Naive thymus-derived CD4-positive, alpha-beta T cell (primary cell): Measurements from ENCODE around the gene ACSS3. TPM values are rescaled to one million over a fixed set of nuclear protein-coding genes. Genes with fewer than 3 reads are reported as not detected.

ENCODE experiments used
- ATAC-seq: fragments of 150-1000 bp; cut with Tn5 transposase; 2 replicates; pipeline ENCODE4 v1.10.0; 2021; ENCODE audit warnings: mild to moderate bottlenecking, moderate library complexity
- CTCF ChIA-PET: fragments of 350-600 bp; sonication (Branson Sonifier 250); formaldehyde crosslinking; loops from one replicate; lab custom pipeline; 2021; ENCODE audit warnings: antibody characterized with exemption; lab: Charles Lee
- POLR2A ChIA-PET: fragments of 350-600 bp; sonication (Branson Sonifier 250); formaldehyde crosslinking; loops from one replicate; lab custom pipeline; 2021; ENCODE audit warnings: antibody characterized with exemption, inconsistent platforms; lab: Charles Lee
- DNase-seq, 9 donors: peaks; one replicate each; pipeline versions ENCODE4 v3.0.0 to v3.0.0-alpha.2; 2020 to 2022; ENCODE audit warnings: mixed read lengths in 1 of 9
- H3K27ac ChIP-seq: one replicate; pipeline ENCODE4 v1.7.0; 2013; ENCODE audit warnings: mild to moderate bottlenecking, low read depth, low read length, moderate library complexity
- H3K27me3 ChIP-seq, 2 donors: one replicate each; pipeline ENCODE4 v1.7.0; 2013; ENCODE audit warnings: low read length in 2 of 2, mild to moderate bottlenecking in 2 of 2, moderate library complexity in 2 of 2; ENCODE audit not compliant: control insufficient read depth in 2 of 2, insufficient read depth in 2 of 2
- H3K36me3 ChIP-seq, 3 experiments: 1 replicate in 2 of 3; 2 replicates in 1 of 3; pipeline ENCODE4 v1.7.0; 2013; ENCODE audit warnings: low read length in 3 of 3, mild to moderate bottlenecking in 3 of 3, moderate library complexity in 1 of 3; ENCODE audit not compliant: insufficient read depth in 3 of 3, control insufficient read depth in 2 of 3
- H3K4me1 ChIP-seq, 2 donors: one replicate each; pipeline ENCODE4 v1.7.0; 2013; ENCODE audit warnings: low read length in 2 of 2, mild to moderate bottlenecking in 2 of 2, moderate library complexity in 1 of 2; ENCODE audit not compliant: control insufficient read depth in 2 of 2, insufficient read depth in 2 of 2
- H3K4me3 ChIP-seq: 2 replicates; pipeline ENCODE4 v1.7.0; 2013; ENCODE audit warnings: mild to moderate bottlenecking, low read length
- H3K9me3 ChIP-seq, 3 experiments: 1 replicate in 2 of 3; 2 replicates in 1 of 3; pipeline ENCODE4 v1.7.0; 2013; ENCODE audit warnings: low read length in 3 of 3; ENCODE audit not compliant: control insufficient read depth in 2 of 3
- H3K27ac Mint-ChIP-seq, 9 donors: one replicate each; pipeline ENCODE4 v1.8.0; 2020 to 2022; ENCODE audit warnings: mixed read lengths in 9 of 9, mild to moderate bottlenecking in 8 of 9, moderate library complexity in 5 of 9, inconsistent platforms in 2 of 9
- H3K27me3 Mint-ChIP-seq, 5 donors: one replicate each; pipeline ENCODE4 v1.8.0; 2021 to 2022; ENCODE audit warnings: mixed read lengths in 5 of 5, mild to moderate bottlenecking in 1 of 5
- H3K36me3 Mint-ChIP-seq, 5 donors: one replicate each; pipeline ENCODE4 v1.8.0; 2020 to 2022; ENCODE audit warnings: mixed read lengths in 5 of 5, mild to moderate bottlenecking in 3 of 5, inconsistent platforms in 1 of 5
- H3K4me1 Mint-ChIP-seq, 7 donors: one replicate each; pipeline ENCODE4 v1.8.0; 2020 to 2022; ENCODE audit warnings: mixed read lengths in 7 of 7, mild to moderate bottlenecking in 3 of 7, inconsistent platforms in 1 of 7
- H3K4me3 Mint-ChIP-seq, 10 donors: one replicate each; pipeline ENCODE4 v1.8.0; 2020 to 2022; ENCODE audit warnings: mild to moderate bottlenecking in 10 of 10, mixed read lengths in 10 of 10, moderate library complexity in 6 of 10, inconsistent platforms in 2 of 10
- H3K9me3 Mint-ChIP-seq, 11 donors: one replicate each; pipeline ENCODE4 v1.8.0; 2020 to 2022; ENCODE audit warnings: mixed read lengths in 11 of 11, mild to moderate bottlenecking in 4 of 11, inconsistent platforms in 1 of 11, moderate library complexity in 1 of 11
- intact Hi-C, 2 donors: fragments of 100-400 bp; cut with micrococcal nuclease; formaldehyde crosslinking; loops; one replicate each; pipeline ENCODE4 v1.15.1; 2023
- polyA plus RNA-seq, 2 donors: library from polyadenylated mRNA; unstranded; fragments of 300-500 nt; fragmentation: Illumina TruSeq; gene quantifications; one replicate each; pipeline ENCODE4 v1.2.3, GENCODE V29; 2021
- total RNA-seq, 6 experiments: library from RNA in 5 of 6; stranded (reverse) in 5 of 6; gene quantifications; 1 replicate in 5 of 6; 2 replicates in 1 of 6; pipeline ENCODE4 v1.2.3 and lab custom pipeline; 2021 to 2026

Gene ACSS3
- total and polyA plus RNA-seq, 7 experiments from 2014 or later = 0.49 TPM; not detected in 6

GRCh38 chr12:81212996-81213696 lies 135.3 kb downstream of the ACSS3 start:
- Histone ChIP-seq H3K9me3 (no peaks in the 10 kb centered on the region), H3K27ac (no peak overlapping the region), H3K36me3 (no peaks in the 10 kb centered on the region), H3K27me3 (no peaks in the 10 kb centered on the region), H3K4me1 (no peaks in the 10 kb centered on the region), H3K4me3 (no peak overlapping the region)
- Mint-ChIP-seq H3K27me3 (no peaks in the 10 kb centered on the region), H3K4me3 (no peak overlapping the region), H3K27ac (no peak overlapping the region), H3K9me3 (peaks cover 0 to 18% (median 0%) of the 10 kb centered on the region in 11 donors), H3K4me1 (no peaks in the 10 kb centered on the region), H3K36me3 (no peaks in the 10 kb centered on the region)
- ChIA-PET POLR2A (no interaction called here), CTCF (no interaction called here)
- intact Hi-C loops = no loop called here
- ATAC-seq = no peak
- DNase-seq = no peak

GRCh38 chr12:81216739-81217138 lies 138.9 kb downstream of the ACSS3 start:
- intact Hi-C loops = no loop called here
- ChIA-PET POLR2A (no interaction called here), CTCF (no interaction called here)
- ATAC-seq (no peak), DNase-seq (no peak)
- Histone ChIP-seq H3K4me1 (no peaks in the 10 kb centered on the region), H3K27ac (no peak overlapping the region), H3K9me3 (no peaks in the 10 kb centered on the region), H3K36me3 (no peaks in the 10 kb centered on the region), H3K27me3 (no peaks in the 10 kb centered on the region), H3K4me3 (no peak overlapping the region)
- no peaks in the 10 kb centered on the region for H3K4me1 Mint-ChIP-seq
- H3K9me3 Mint-ChIP-seq = peaks cover 0 to 12% (median 0%) of the 10 kb centered on the region in 11 donors
- H3K4me3 Mint-ChIP-seq = no peak overlapping the region
- no peak overlapping the region for H3K27ac Mint-ChIP-seq
- no peaks in the 10 kb centered on the region for H3K36me3 Mint-ChIP-seq
- H3K27me3 Mint-ChIP-seq = no peaks in the 10 kb centered on the region

- Mint-ChIP-seq H3K4me1 (no peaks in the 10 kb centered on the region), H3K27ac (no peak overlapping the region), H3K36me3 (no peaks in the 10 kb centered on the region), H3K9me3 (peaks cover 0 to 9% (median 0%) of the 10 kb centered on the region in 11 donors), H3K27me3 (no peaks in the 10 kb centered on the region), H3K4me3 (no peak overlapping the region)
- no peak overlapping the region for H3K27ac ChIP-seq
- POLR2A ChIA-PET = no interaction called here
- H3K9me3 ChIP-seq = no peaks in the 10 kb centered on the region
- no peaks in the 10 kb centered on the region for H3K27me3 ChIP-seq
- intact Hi-C loops = no loop called here
- CTCF ChIA-PET = no interaction called here
- no peak for DNase-seq
- H3K4me3 ChIP-seq = no peak overlapping the region
- H3K4me1 ChIP-seq = no peaks in the 10 kb centered on the region
- no peaks in the 10 kb centered on the region for H3K36me3 ChIP-seq
- ATAC-seq = no peak
Observed at GRCh38 chr12:81221681-81222080, 143.8 kb downstream of the ACSS3 start.

- H3K27ac ChIP-seq = no peak overlapping the region
- H3K27me3 ChIP-seq = no peaks in the 10 kb centered on the region
- H3K4me3 Mint-ChIP-seq = no peak overlapping the region
- H3K4me3 ChIP-seq = no peak overlapping the region
- no peaks in the 10 kb centered on the region for H3K36me3 Mint-ChIP-seq
- H3K9me3 ChIP-seq = no peaks in the 10 kb centered on the region
- no peaks in the 10 kb centered on the region for H3K4me1 Mint-ChIP-seq
- H3K36me3 ChIP-seq = no peaks in the 10 kb centered on the region
- no peak for ATAC-seq
- intact Hi-C loops = no loop called here
- no peak for DNase-seq
- CTCF ChIA-PET = no interaction called here
- no peak overlapping the region for H3K27ac Mint-ChIP-seq
- POLR2A ChIA-PET = no interaction called here
- no peaks in the 10 kb centered on the region for H3K27me3 Mint-ChIP-seq
- H3K9me3 Mint-ChIP-seq = peaks cover 0 to 12% (median 0%) of the 10 kb centered on the region in 11 donors
- H3K4me1 ChIP-seq = no peaks in the 10 kb centered on the region
Observed at GRCh38 chr12:81222846-81223592, 145.1 kb downstream of the ACSS3 start.

GRCh38 chr12:81224626-81225025 lies 146.7 kb downstream of the ACSS3 start:
- ChIA-PET POLR2A (interaction anchor here (0.6 kb wide), 1 partner anchor 466 kb away, joined by 5 read pairs; no protein-coding TSS in a partner anchor), CTCF (no interaction called here)
- H3K27me3 Mint-ChIP-seq = no peaks in the 10 kb centered on the region
- no peaks in the 10 kb centered on the region for H3K36me3 Mint-ChIP-seq
- H3K27ac Mint-ChIP-seq = no peak overlapping the region
- no peaks in the 10 kb centered on the region for H3K36me3 ChIP-seq
- no peaks in the 10 kb centered on the region for H3K27me3 ChIP-seq
- no peaks in the 10 kb centered on the region for H3K9me3 ChIP-seq
- ATAC-seq (no peak), DNase-seq (no peak)
- no peak overlapping the region for H3K4me3 ChIP-seq
- intact Hi-C loops = no loop called here
- H3K9me3 Mint-ChIP-seq = peaks cover 0 to 12% (median 0%) of the 10 kb centered on the region in 11 donors
- H3K4me3 Mint-ChIP-seq = no peak overlapping the region
- H3K27ac ChIP-seq = no peak overlapping the region
- H3K4me1 ChIP-seq = no peaks in the 10 kb centered on the region
- no peaks in the 10 kb centered on the region for H3K4me1 Mint-ChIP-seq

- Mint-ChIP-seq H3K27me3 (no peaks in the 10 kb centered on the region), H3K4me3 (no peak overlapping the region), H3K4me1 (no peaks in the 10 kb centered on the region), H3K9me3 (peaks cover 0 to 17% (median 0%) of the 10 kb centered on the region in 11 donors), H3K36me3 (no peaks in the 10 kb centered on the region), H3K27ac (no peak overlapping the region)
- no peak overlapping the region for H3K27ac ChIP-seq
- CTCF ChIA-PET = no interaction called here
- H3K27me3 ChIP-seq = no peaks in the 10 kb centered on the region
- no peaks in the 10 kb centered on the region for H3K36me3 ChIP-seq
- H3K4me1 ChIP-seq = no peaks in the 10 kb centered on the region
- no peaks in the 10 kb centered on the region for H3K9me3 ChIP-seq
- DNase-seq = no peak
- no peak overlapping the region for H3K4me3 ChIP-seq
- intact Hi-C loops = no loop called here
- POLR2A ChIA-PET = no interaction called here
- no peak for ATAC-seq
Observed at GRCh38 chr12:81229759-81230158, 151.9 kb downstream of the ACSS3 start.
